K562 (cell line): ENCODE measurements around the gene PRDX2. TPM values are rescaled to one million over a fixed set of nuclear protein-coding genes. Genes with fewer than 3 reads are reported as not detected.

Source experiments
- BMI1 ChIP-seq: fragments of 150-350 bp; IDR thresholded peaks from 2 replicates; pipeline ENCODE4 v1.6.1; 2014; ENCODE audit warnings: low read length
- CREM ChIP-seq: IDR thresholded peaks from 2 replicates; pipeline ENCODE4 v1.6.1; 2014; ENCODE audit warnings: antibody characterized with exemption, low read depth
- DEAF1 ChIP-seq: fragments of 450-650 bp; formaldehyde crosslinking; IDR thresholded peaks from 2 replicates; pipeline ENCODE4 v1.4.0; 2020; ENCODE audit warnings: mild to moderate bottlenecking, moderate library complexity
- DPF2 ChIP-seq: fragments of 450-650 bp; IDR thresholded peaks from 2 replicates; pipeline ENCODE4 v1.6.1; 2016
- ELK1 ChIP-seq: sonication (generic); formaldehyde crosslinking; IDR thresholded peaks from 2 replicates; pipeline ENCODE4 v1.8.1; 2022; ENCODE audit warnings: missing genetic modification reagents
- PHB ChIP-seq: fragments of 250-450 bp; sonication (Bioruptor Pico); IDR thresholded peaks from 2 replicates; pipeline ENCODE4 v1.5.0; 2021
- POLR2G ChIP-seq: fragments of 200-400 bp; formaldehyde crosslinking; IDR thresholded peaks from 2 replicates; pipeline ENCODE4 v1.6.1; 2017; ENCODE audit warnings: low read depth, mild to moderate bottlenecking, antibody characterized with exemption, low read length, moderate library complexity
- PRPF4 ChIP-seq: fragments of 200-400 bp; formaldehyde crosslinking; IDR thresholded peaks from one replicate; pipeline ENCODE4 v1.6.1; 2017; ENCODE audit warnings: low read length, low read depth, mild to moderate bottlenecking; ENCODE audit not compliant: insufficient read depth, poor library complexity, severe bottlenecking
- SP1 ChIP-seq: sonication (generic); formaldehyde crosslinking; IDR thresholded peaks from 2 replicates; pipeline ENCODE4 v1.8.1; 2022; ENCODE audit warnings: mild to moderate bottlenecking, missing genetic modification reagents
- ZNF551 ChIP-seq: fragments of 250-450 bp; sonication (Bioruptor Pico); IDR thresholded peaks from 2 replicates; pipeline ENCODE4 v1.5.0; 2021; ENCODE audit warnings: mild to moderate bottlenecking, moderate library complexity
- polyA plus RNA-seq, 8 experiments: library from polyadenylated mRNA; depleted of rRNA in 4 of 8; stranded (reverse) in 5 of 8; unstranded in 3 of 8; fragments of >200 nt; fragmentation: Nextera tagmentation in 2 of 8; fragmentation: Illumina TruSeq in 1 of 8; extraction: Ambion mirVana in 2 of 8; extraction: Trizol in 1 of 8; gene quantifications; 2 replicates each; pipeline versions ENCODE4 v1.2.1 to v1.2.3, GENCODE V29; 2011 to 2014; ENCODE audit warnings: inconsistent platforms in 1 of 8, missing spikeins in 1 of 8
- total RNA-seq, 7 experiments: library from RNA; depleted of rRNA in 6 of 7; stranded (reverse); fragments of >200 nt in 6 of 7; fragmentation: Illumina TruSeq in 2 of 7; extraction: Trizol in 2 of 7; gene quantifications; 2 replicates each; pipeline versions ENCODE4 v1.2.1 to v1.2.3, GENCODE V29; 2011 to 2021; ENCODE audit warnings: low replicate concordance in 1 of 7

The PRDX2 gene
- total and polyA plus RNA-seq, 9 of the 15 experiments (the other 6 are each of a cell fraction or from before 2014, with no cell fraction given) = 206 to 1,183 (median 415) TPM

GRCh38 chr19:12841094-12841493 is 39.5 kb upstream of the PRDX2 start (continued):
- TF ChIP-seq ELK1 (no peak), PHB (CRISPR knock-in tag) (no peak), POLR2G (peak; percentile 54; the same call in 1 of the 2 replicates), DEAF1 (no peak), DPF2 (0 out of 2 replicates have a peak, but pooled peaks have one; percentile 17), ZNF551 (no peak), BMI1 (peak; percentile 64; the same call in 1 of the 2 replicates), PRPF4 (no peak), SP1 (CRISPR knock-in tag) (peak; percentile 14; the same call in 1 of the 2 replicates), CREM (0 out of 2 replicates have a peak, but pooled peaks have one; percentile 29)
